GM23338 (cell line): ENCODE measurements around the gene GARS1. TPM values are rescaled to one million over a fixed set of nuclear protein-coding genes. Genes with fewer than 3 reads are reported as not detected.

Experiments used
- ATAC-seq: fragments of 200-7000 bp; cut with Tn5 transposase; 3 replicates; pipeline ENCODE4 v1.9.1; 2020
- DNase-seq: peaks from one replicate; pipeline ENCODE4 v3.0.0-alpha.2; 2015; ENCODE audit warnings: low spot score
- H2AFZ ChIP-seq: fragments of 200-600 bp; sonication (generic); 2 replicates; pipeline ENCODE4 v1.8.0; 2016; ENCODE audit warnings: antibody characterized with exemption, mild to moderate bottlenecking, moderate library complexity
- H3F3A ChIP-seq: fragments of 200-600 bp; sonication (generic); replicated peaks from 2 replicates; pipeline ENCODE4 v1.8.0; 2017; ENCODE audit warnings: antibody characterized with exemption, mixed run types, low read depth
- H3K27ac ChIP-seq: fragments of 200-600 bp; sonication (generic); 2 replicates; pipeline ENCODE4 v1.6.1; 2016; ENCODE audit warnings: low read depth
- H3K27me3 ChIP-seq: fragments of 200-600 bp; sonication (generic); 2 replicates; pipeline ENCODE4 v1.8.0; 2016; ENCODE audit warnings: mild to moderate bottlenecking, mixed run types, moderate library complexity; ENCODE audit not compliant: insufficient read depth
- H3K36me3 ChIP-seq: fragments of 200-600 bp; sonication (generic); 2 replicates; pipeline ENCODE4 v1.8.0; 2016; ENCODE audit warnings: mild to moderate bottlenecking; ENCODE audit not compliant: insufficient read depth
- H3K4me1 ChIP-seq: fragments of 200-600 bp; sonication (generic); 2 replicates; pipeline ENCODE4 v1.8.0; 2016; ENCODE audit warnings: mild to moderate bottlenecking, moderate library complexity; ENCODE audit not compliant: insufficient read depth
- H3K4me2 ChIP-seq: fragments of 200-600 bp; sonication (generic); 2 replicates; pipeline ENCODE4 v1.7.1; 2017; ENCODE audit warnings: mixed run types
- H3K4me3 ChIP-seq: fragments of 200-600 bp; sonication (generic); 2 replicates; pipeline ENCODE4 v1.6.1; 2016; ENCODE audit warnings: mixed run types
- H3K79me2 ChIP-seq: fragments of 200-600 bp; sonication (generic); replicated peaks from 2 replicates; pipeline ENCODE4 v1.8.0; 2017; ENCODE audit warnings: mild to moderate bottlenecking; ENCODE audit not compliant: insufficient read depth
- H3K9me2 ChIP-seq: fragments of 200-600 bp; sonication (generic); 2 replicates; pipeline ENCODE4 v1.8.0; 2017; ENCODE audit not compliant: insufficient read depth
- H4K20me1 ChIP-seq: fragments of 200-600 bp; sonication (generic); replicated peaks from 2 replicates; pipeline ENCODE4 v1.8.0; 2017; ENCODE audit warnings: mild to moderate bottlenecking; ENCODE audit not compliant: insufficient read depth
- H3K27ac Mint-ChIP-seq: 2 replicates; pipeline ENCODE4 v1.8.0; 2020; ENCODE audit warnings: inconsistent platforms, mild to moderate bottlenecking, moderate library complexity, mixed read lengths
- H3K27me3 Mint-ChIP-seq: 3 replicates; pipeline ENCODE4 v1.8.0; 2022; ENCODE audit warnings: low read depth, mild to moderate bottlenecking, moderate library complexity, mixed read lengths, inconsistent platforms; ENCODE audit not compliant: insufficient read depth, poor library complexity
- H3K36me3 Mint-ChIP-seq: 3 replicates; pipeline ENCODE4 v1.8.0; 2021; ENCODE audit warnings: low read depth, mild to moderate bottlenecking, inconsistent platforms, moderate library complexity, mixed read lengths
- H3K4me1 Mint-ChIP-seq: 3 replicates; pipeline ENCODE4 v1.8.0; 2020; ENCODE audit warnings: mild to moderate bottlenecking, inconsistent platforms, mixed read lengths
- H3K4me3 Mint-ChIP-seq: 3 replicates; pipeline ENCODE4 v1.8.0; 2021; ENCODE audit warnings: moderate library complexity, mild to moderate bottlenecking, inconsistent platforms, mixed read lengths
- H3K9me3 Mint-ChIP-seq: 3 replicates; pipeline ENCODE4 v1.8.0; 2020; ENCODE audit warnings: moderate library complexity, mild to moderate bottlenecking, inconsistent platforms, mixed read lengths
- CREB1 ChIP-seq: fragments of 250-450 bp; sonication (Bioruptor Pico); IDR thresholded peaks from 2 replicates; pipeline ENCODE4 v1.5.0; 2020; ENCODE audit warnings: low read depth, mild to moderate bottlenecking, moderate library complexity
- ETS1 ChIP-seq: IDR thresholded peaks from 2 replicates; pipeline ENCODE4 v1.6.1; 2016; ENCODE audit warnings: antibody characterized with exemption
- EZH2 ChIP-seq: fragments of 200-600 bp; sonication (generic); IDR thresholded peaks from one replicate; pipeline ENCODE4 v1.8.0; 2017; ENCODE audit warnings: antibody characterized with exemption, mild to moderate bottlenecking, low read depth; ENCODE audit not compliant: unreplicated experiment
- EZH2phosphoT487 ChIP-seq: fragments of 200-600 bp; sonication (generic); IDR thresholded peaks from one replicate; pipeline ENCODE4 v1.8.1; 2018; ENCODE audit warnings: antibody characterized with exemption; ENCODE audit not compliant: unreplicated experiment
- JUNB ChIP-seq: IDR thresholded peaks from one replicate; pipeline ENCODE4 v1.6.1; 2016; ENCODE audit warnings: antibody characterized with exemption; ENCODE audit not compliant: unreplicated experiment
- NANOG ChIP-seq: IDR thresholded peaks from 2 replicates; pipeline ENCODE4 v1.6.1; 2016; ENCODE audit warnings: antibody characterized with exemption, borderline replicate concordance
- REST ChIP-seq: IDR thresholded peaks from one replicate; pipeline ENCODE4 v1.6.1; 2018; ENCODE audit warnings: antibody characterized with exemption; ENCODE audit not compliant: unreplicated experiment
- STAT1 ChIP-seq: IDR thresholded peaks from one replicate; pipeline ENCODE4 v1.6.1; 2016; ENCODE audit warnings: antibody characterized with exemption; ENCODE audit not compliant: unreplicated experiment
- ZNF114 ChIP-seq: fragments of 250-450 bp; sonication (Bioruptor Pico); IDR thresholded peaks from 2 replicates; pipeline ENCODE4 v1.5.0; 2020; ENCODE audit warnings: mild to moderate bottlenecking, moderate library complexity
- ZNF331 ChIP-seq: fragments of 250-450 bp; sonication (Bioruptor Pico); IDR thresholded peaks from 2 replicates; pipeline ENCODE4 v1.5.0; 2020; ENCODE audit warnings: low read depth, mild to moderate bottlenecking, moderate library complexity
- ZNF462 ChIP-seq: fragments of 250-450 bp; sonication (Bioruptor Pico); IDR thresholded peaks from 2 replicates; pipeline ENCODE4 v1.5.0; 2020; ENCODE audit warnings: mild to moderate bottlenecking, moderate library complexity
- polyA plus RNA-seq: library from polyadenylated mRNA; unstranded; fragments of >200 nt; fragmentation: Nextera tagmentation; extraction: Ambion mirVana; gene quantifications from 2 replicates; pipeline ENCODE4 v1.2.1, GENCODE V29; 2016
- total RNA-seq: library from RNA; depleted of rRNA; stranded (reverse); fragments of >200 nt; shearing (Covaris generic); gene quantifications from 2 replicates; pipeline ENCODE4 v1.2.3, GENCODE V29; 2014

Gene GARS1
- total and polyA plus RNA-seq, 2 experiments from 2014 or later = 207 to 241 TPM

- H3K4me3 ChIP-seq = peak overlapping the region; percentile 96
- Mint-ChIP-seq H3K36me3 (peaks cover 65% of the 10 kb centered on the region), H3K9me3 (peaks cover 6% of the 10 kb centered on the region; the same call in 1 of the 3 replicates), H3K27ac (peak overlapping the region; percentile 99), H3K27me3 (peaks cover 6% of the 10 kb centered on the region), H3K4me1 (peaks cover 20% of the 10 kb centered on the region), H3K4me3 (peak overlapping the region; percentile 98)
- no peak overlapping the region for H2AFZ ChIP-seq
- no peak for TF ChIP-seq STAT1
- no peak for TF ChIP-seq JUNB
- no peak for TF ChIP-seq REST
- no peak for TF ChIP-seq ZNF462 (CRISPR knock-in tag)
- no peak for TF ChIP-seq CREB1 (CRISPR knock-in tag)
- no peak for TF ChIP-seq ETS1
- TF ChIP-seq NANOG = no peak
- no peak for TF ChIP-seq EZH2phosphoT487
- TF ChIP-seq ZNF114 (CRISPR knock-in tag) = no peak
- no peak for TF ChIP-seq ZNF331 (CRISPR knock-in tag)
- no peak for TF ChIP-seq EZH2
- 0 out of 2 replicates have a peak, but pooled peaks cover 7% of the 10 kb centered on the region for H3F3A ChIP-seq
- peak overlapping the region; percentile 83 for H3K4me2 ChIP-seq
- H3K9me2 ChIP-seq = no peaks in the 10 kb centered on the region
- H3K27me3 ChIP-seq = no peaks in the 10 kb centered on the region
- H3K79me2 ChIP-seq = peaks cover 76% of the 10 kb centered on the region
- no peaks in the 10 kb centered on the region; the same call in 1 of the 2 replicates for H3K4me1 ChIP-seq
- peaks cover 8% of the 10 kb centered on the region for H4K20me1 ChIP-seq
- peaks cover 34% of the 10 kb centered on the region for H3K36me3 ChIP-seq
- DNase-seq (no peak), ATAC-seq (no peak)
- no peak overlapping the region for H3K27ac ChIP-seq
Observed at GRCh38 chr7:30596721-30597120, 2.0 kb downstream of the GARS1 start.
